Progenitor cell of endocrine pancreas (in vitro differentiated cells): ENCODE data around the gene VANGL2. TPM values are rescaled to one million over a fixed set of nuclear protein-coding genes. Genes with fewer than 3 reads are reported as not detected.

ENCODE experiments used
- DNase-seq: peaks from one replicate; pipeline ENCODE4 v3.0.0; 2021; ENCODE audit warnings: low spot score; ENCODE audit not compliant: unreplicated experiment
- H3K27ac Mint-ChIP-seq: 2 replicates; pipeline ENCODE4 v1.8.0; 2021; ENCODE audit warnings: mild to moderate bottlenecking, moderate library complexity, mixed read lengths
- H3K27me3 Mint-ChIP-seq: 2 replicates; pipeline ENCODE4 v1.8.0; 2021; ENCODE audit warnings: mixed read lengths
- H3K36me3 Mint-ChIP-seq: 2 replicates; pipeline ENCODE4 v1.8.0; 2022; ENCODE audit warnings: mixed read lengths; ENCODE audit not compliant: insufficient read depth
- H3K4me1 Mint-ChIP-seq: 2 replicates; pipeline ENCODE4 v1.8.0; 2021; ENCODE audit warnings: low read depth, mixed read lengths
- H3K4me3 Mint-ChIP-seq: 2 replicates; pipeline ENCODE4 v1.8.0; 2021; ENCODE audit warnings: low read depth, mild to moderate bottlenecking, moderate library complexity, mixed read lengths
- H3K9me3 Mint-ChIP-seq: 2 replicates; pipeline ENCODE4 v1.8.0; 2021; ENCODE audit warnings: low read depth, mixed read lengths
- CTCF ChIP-seq: fragments of 200-600 bp; sonication (generic); IDR thresholded peaks from one replicate; pipeline ENCODE4 v1.5.0; 2021; ENCODE audit warnings: antibody characterized with exemption, mild to moderate bottlenecking; ENCODE audit not compliant: unreplicated experiment
- total RNA-seq: library from RNA; stranded (reverse); gene quantifications from 2 replicates; pipeline ENCODE4 v1.2.1, GENCODE V29; 2021

The VANGL2 gene
- total RNA-seq, 1 donor from 2014 or later: 80.4 TPM

GRCh38 chr1:160474392-160475242, 74.3 kb downstream of the VANGL2 start:
- no peaks in the 10 kb centered on the region for H3K27me3 Mint-ChIP-seq
- H3K4me1 Mint-ChIP-seq: no peaks in the 10 kb centered on the region

More at GRCh38 chr1:160474392-160475242, 74.3 kb downstream of the VANGL2 start:
- Mint-ChIP-seq H3K36me3 (peaks cover 2% of the 10 kb centered on the region), H3K9me3 (peaks cover 9% of the 10 kb centered on the region), H3K4me3 (no peak overlapping the region), H3K27ac (no peak overlapping the region)
- TF ChIP-seq CTCF: no peak
- DNase-seq: no peak

Other genes starting within 250 kb of the VANGL2 start
- not detected in 2 replicates for gene ATP1A4, start 249.0 kb upstream of the VANGL2 start, total RNA-seq
- gene CASQ1, start 210.0 kb upstream of the VANGL2 start, total RNA-seq: not detected in 2 replicates
- 31.2 and 37.6 TPM in 2 replicates for gene PEA15, start 195.2 kb upstream of the VANGL2 start, total RNA-seq
- 167 and 172 TPM in 2 replicates for gene DCAF8, start 138.0 kb upstream of the VANGL2 start, total RNA-seq
- gene PEX19, start 115.4 kb upstream of the VANGL2 start, total RNA-seq: 73.8 and 74.8 TPM in 2 replicates
- 143 and 151 TPM in 2 replicates for gene COPA, start 57.3 kb upstream of the VANGL2 start, total RNA-seq
- 139 and 142 TPM in 2 replicates for gene NCSTN, start 57.2 kb upstream of the VANGL2 start, total RNA-seq
- 0.78 and 0.96 TPM in 2 replicates for gene NHLH1, start 33.5 kb upstream of the VANGL2 start, total RNA-seq
- gene SLAMF6, start 122.7 kb downstream of the VANGL2 start, total RNA-seq: not detected in 2 replicates
- gene CD84, start 178.9 kb downstream of the VANGL2 start, total RNA-seq: not detected in 2 replicates
- not detected in 2 replicates for gene SLAMF1, start 246.5 kb downstream of the VANGL2 start, total RNA-seq